Testis (tissue), 2 donors: ENCODE data around the gene GPER1.

Source experiments
- CTCF ChIP-seq, 3 experiments: fragments of 450-650 bp in 2 of 3; fragments of 200-600 bp in 1 of 3; sonication (generic) in 1 of 3; IDR thresholded peaks; one replicate each; pipeline ENCODE4 v1.5.1; 2016 to 2019; ENCODE audit warnings: antibody characterized with exemption in 3 of 3, mild to moderate bottlenecking in 2 of 3, moderate library complexity in 1 of 3
- POLR2A ChIP-seq: fragments of 450-650 bp; IDR thresholded peaks from one replicate; pipeline ENCODE4 v1.6.1; 2017; ENCODE audit warnings: antibody characterized with exemption, mild to moderate bottlenecking, moderate library complexity

GRCh38 chr7:1099154-1099542 is 11.2 kb downstream of the GPER1 start:
- TF ChIP-seq CTCF (IDR thresholded peaks at IDR 0.05), result no peak
- no peak for TF ChIP-seq POLR2A
